Heart left ventricle (tissue), 13 donors: ENCODE measurements around the gene AQP2.

Experiments used
- CTCF ChIP-seq, 12 donors: fragments of 200-600 bp; sonication (generic) in 4 of 12; IDR thresholded peaks; one replicate each; pipeline versions ENCODE4 v1.5.0 to v1.8.0; 2018 to 2022; ENCODE audit warnings: antibody characterized with exemption in 12 of 12, mild to moderate bottlenecking in 5 of 12
- POLR2A ChIP-seq, 2 donors: fragments of 450-650 bp; IDR thresholded peaks; one replicate each; pipeline ENCODE4 v1.6.1; 2017; ENCODE audit warnings: antibody characterized with exemption in 2 of 2, mild to moderate bottlenecking in 2 of 2, moderate library complexity in 2 of 2
- donor health status: ischemic (EF 13 %, LVEDD 7.1; RV severe dilation, severe dysfunction).
- donor health status: DM: no; HTN: yes; CAD: no.
- donor health status: DM: no; HTN: no; CAD: no.
- donor health status: ischemic (EF 25% LVEDD 6.9; RV normal size, moderate dysfunction).
- donor health status: ischemic (EF 25% LVEDD 5.7; RV mildly dilated, moderate dysfunction).
- donor health status: ischemic (EF 35%, LVEDD 5.7; RV mildly dilated, moderate dysfunction).
- donor health status: nonischemic (EF 11% LVEDD 7.7; RV severe dilation, severe dysfunction).
- donor health status: DM: yes; HTN: yes; CAD: no.
- donor health status: PGD.
- donor health status: ischemic (EF 29% LVEDD 5.4; RV normal size, mild dysfunction).
- donor health status: nonischemic (EF 23%, LVEDD 6.1; RV moderate dilation, normal function).

- TF ChIP-seq CTCF (IDR thresholded peaks at IDR 0.05) (no peak), POLR2A (IDR thresholded peaks at IDR 0.05) (no peak)
Measured at GRCh38 chr12:49904601-49905000, 45.9 kb upstream of the AQP2 start.
